Smooth muscle cell (in vitro differentiated cells): ENCODE data around the gene ARHGEF25. TPM values are rescaled to one million over a fixed set of nuclear protein-coding genes. Genes with fewer than 3 reads are reported as not detected.

ENCODE experiments used
- DNase-seq: peaks from one replicate; lab custom pipeline; 2025; ENCODE audit not compliant: unreplicated experiment; lab: John Stamatoyannopoulos, UW
- H2AFZ ChIP-seq: fragments of 200-600 bp; sonication (generic); 2 replicates; pipeline ENCODE4 v1.6.0; 2016; ENCODE audit warnings: antibody characterized with exemption, low read depth, mild to moderate bottlenecking
- H3F3A ChIP-seq: fragments of 200-600 bp; sonication (generic); 2 replicates; pipeline ENCODE4 v1.6.0; 2017; ENCODE audit warnings: antibody characterized with exemption, low read depth
- H3K27ac ChIP-seq: fragments of 200-600 bp; sonication (generic); 2 replicates; pipeline ENCODE4 v1.5.1; 2016; ENCODE audit warnings: low read depth, mild to moderate bottlenecking
- H3K27me3 ChIP-seq: fragments of 200-600 bp; sonication (generic); 2 replicates; pipeline ENCODE4 v1.6.1; 2016; ENCODE audit warnings: low read depth, mild to moderate bottlenecking
- H3K36me3 ChIP-seq: fragments of 200-600 bp; sonication (generic); 2 replicates; pipeline ENCODE4 v1.5.1; 2016; ENCODE audit warnings: low read depth
- H3K4me1 ChIP-seq: fragments of 200-600 bp; sonication (generic); 2 replicates; pipeline ENCODE4 v1.5.1; 2016; ENCODE audit warnings: low read depth
- H3K4me2 ChIP-seq: fragments of 200-600 bp; sonication (generic); 2 replicates; pipeline ENCODE4 v1.6.0; 2016; ENCODE audit warnings: mild to moderate bottlenecking
- H3K4me3 ChIP-seq: fragments of 200-600 bp; sonication (generic); 2 replicates; pipeline ENCODE4 v1.5.1; 2016; ENCODE audit warnings: mild to moderate bottlenecking
- H3K79me2 ChIP-seq: fragments of 200-600 bp; sonication (generic); 2 replicates; pipeline ENCODE4 v1.6.0; 2016; ENCODE audit warnings: low read depth, mild to moderate bottlenecking
- H3K9ac ChIP-seq: fragments of 200-600 bp; sonication (generic); 2 replicates; pipeline ENCODE4 v1.6.0; 2016; ENCODE audit warnings: low read depth
- H3K9me3 ChIP-seq: fragments of 200-600 bp; sonication (generic); replicated peaks from 2 replicates; pipeline ENCODE4 v1.5.1; 2016; ENCODE audit warnings: low read depth
- H4K20me1 ChIP-seq: fragments of 200-600 bp; sonication (generic); 2 replicates; pipeline ENCODE4 v1.6.0; 2016; ENCODE audit warnings: low read depth
- WGBS: methylation state at CpG from one replicate; pipeline ENCODE4 v1.1.7; 2016; ENCODE audit warnings: low lambda C conversion rate; 5-methylcytosine and 5-hydroxymethylcytosine counted together
- polyA plus RNA-seq: library from polyadenylated mRNA; unstranded; fragments of >200 nt; fragmentation: Nextera tagmentation; extraction: Ambion mirVana; gene quantifications from 2 replicates; pipeline ENCODE4 v1.2.1, GENCODE V29; 2016
- total RNA-seq: library from RNA; depleted of rRNA; stranded (reverse); fragments of >200 nt; gene quantifications from 2 replicates; pipeline ENCODE4 v1.2.3, GENCODE V29; 2014
- TF ChIP-seq, protein P1 (sequence below): fragments of 200-600 bp; sonication (generic); IDR thresholded peaks from 2 replicates; pipeline ENCODE4 v1.5.1; 2017; ENCODE audit warnings: borderline replicate concordance, mild to moderate bottlenecking, antibody characterized with exemption; ENCODE audit not compliant: insufficient read depth, poor library complexity, severe bottlenecking

The ARHGEF25 gene
- total and polyA plus RNA-seq, 2 experiments from 2014 or later: 3.8 to 13.9 TPM

DNA sequence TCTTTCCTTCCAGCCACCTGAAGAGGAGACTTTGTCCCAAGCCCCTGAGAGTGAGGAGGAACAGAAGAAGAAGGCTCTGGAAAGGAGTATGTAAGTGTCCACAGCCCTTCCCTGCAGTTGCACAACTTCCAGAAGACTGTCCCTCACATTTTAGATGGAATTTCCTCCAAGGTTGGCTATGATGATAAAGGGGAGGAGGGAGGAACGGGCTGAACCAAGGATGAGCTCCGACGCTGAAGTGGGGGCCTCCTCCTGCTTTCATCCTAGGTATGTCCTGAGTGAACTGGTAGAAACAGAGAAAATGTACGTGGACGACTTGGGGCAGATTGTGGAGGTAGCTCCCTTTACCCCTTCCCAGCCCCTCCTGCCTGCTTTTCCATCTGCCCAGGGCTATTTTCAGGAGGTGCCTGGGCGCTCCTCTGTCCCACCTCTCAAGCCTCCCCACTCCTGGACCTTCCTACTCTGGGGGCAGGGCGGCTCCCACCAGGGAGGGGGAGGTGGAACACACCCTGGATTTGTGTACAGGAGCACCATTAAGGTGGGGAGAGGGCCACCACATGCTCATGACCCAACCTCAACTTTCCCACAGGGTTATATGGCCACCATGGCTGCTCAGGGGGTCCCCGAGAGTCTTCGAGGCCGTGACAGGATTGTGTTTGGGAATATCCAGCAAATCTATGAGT lies 2.3 kb downstream of the ARHGEF25 start:
- no peaks in the 10 kb centered on the region for H3K79me2 ChIP-seq
- H4K20me1 ChIP-seq: peaks cover 4% of the 10 kb centered on the region
- H3K9me3 ChIP-seq: no peaks in the 10 kb centered on the region
- H3K4me1 ChIP-seq: peaks cover 17% of the 10 kb centered on the region
- WGBS: 92% methylated on average over 10 of the region's 10 CpGs
- no peak for DNase-seq
- H2AFZ ChIP-seq: no peak overlapping the region
- H3K9ac ChIP-seq: no peak overlapping the region
- H3F3A ChIP-seq: peaks cover 20% of the 10 kb centered on the region
- no peak overlapping the region for H3K27ac ChIP-seq
- TF ChIP-seq, protein P1, sequence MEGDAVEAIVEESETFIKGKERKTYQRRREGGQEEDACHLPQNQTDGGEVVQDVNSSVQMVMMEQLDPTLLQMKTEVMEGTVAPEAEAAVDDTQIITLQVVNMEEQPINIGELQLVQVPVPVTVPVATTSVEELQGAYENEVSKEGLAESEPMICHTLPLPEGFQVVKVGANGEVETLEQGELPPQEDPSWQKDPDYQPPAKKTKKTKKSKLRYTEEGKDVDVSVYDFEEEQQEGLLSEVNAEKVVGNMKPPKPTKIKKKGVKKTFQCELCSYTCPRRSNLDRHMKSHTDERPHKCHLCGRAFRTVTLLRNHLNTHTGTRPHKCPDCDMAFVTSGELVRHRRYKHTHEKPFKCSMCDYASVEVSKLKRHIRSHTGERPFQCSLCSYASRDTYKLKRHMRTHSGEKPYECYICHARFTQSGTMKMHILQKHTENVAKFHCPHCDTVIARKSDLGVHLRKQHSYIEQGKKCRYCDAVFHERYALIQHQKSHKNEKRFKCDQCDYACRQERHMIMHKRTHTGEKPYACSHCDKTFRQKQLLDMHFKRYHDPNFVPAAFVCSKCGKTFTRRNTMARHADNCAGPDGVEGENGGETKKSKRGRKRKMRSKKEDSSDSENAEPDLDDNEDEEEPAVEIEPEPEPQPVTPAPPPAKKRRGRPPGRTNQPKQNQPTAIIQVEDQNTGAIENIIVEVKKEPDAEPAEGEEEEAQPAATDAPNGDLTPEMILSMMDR: no peak
- no peaks in the 10 kb centered on the region for H3K36me3 ChIP-seq
- peaks cover 12% of the 10 kb centered on the region for H3K27me3 ChIP-seq
- no peak overlapping the region for H3K4me3 ChIP-seq
- no peak overlapping the region for H3K4me2 ChIP-seq

GRCh38 chr12:57614178-57614947 lies 3.1 kb downstream of the ARHGEF25 start:
- Histone ChIP-seq H3K4me3 (no peak overlapping the region), H3K9me3 (no peaks in the 10 kb centered on the region), H3K27ac (no peak overlapping the region), H3K79me2 (no peaks in the 10 kb centered on the region), H3K4me2 (no peak overlapping the region), H3K4me1 (peaks cover 17% of the 10 kb centered on the region), H3K27me3 (peaks cover 20% of the 10 kb centered on the region), H3F3A (peaks cover 17% of the 10 kb centered on the region), H3K9ac (no peak overlapping the region), H4K20me1 (peaks cover 4% of the 10 kb centered on the region), H2AFZ (no peak overlapping the region), H3K36me3 (no peaks in the 10 kb centered on the region)
- TF ChIP-seq, protein P1: no peak
- 74% methylated on average over 14 of the region's 14 CpGs for WGBS
- DNase-seq: no peak

DNA sequence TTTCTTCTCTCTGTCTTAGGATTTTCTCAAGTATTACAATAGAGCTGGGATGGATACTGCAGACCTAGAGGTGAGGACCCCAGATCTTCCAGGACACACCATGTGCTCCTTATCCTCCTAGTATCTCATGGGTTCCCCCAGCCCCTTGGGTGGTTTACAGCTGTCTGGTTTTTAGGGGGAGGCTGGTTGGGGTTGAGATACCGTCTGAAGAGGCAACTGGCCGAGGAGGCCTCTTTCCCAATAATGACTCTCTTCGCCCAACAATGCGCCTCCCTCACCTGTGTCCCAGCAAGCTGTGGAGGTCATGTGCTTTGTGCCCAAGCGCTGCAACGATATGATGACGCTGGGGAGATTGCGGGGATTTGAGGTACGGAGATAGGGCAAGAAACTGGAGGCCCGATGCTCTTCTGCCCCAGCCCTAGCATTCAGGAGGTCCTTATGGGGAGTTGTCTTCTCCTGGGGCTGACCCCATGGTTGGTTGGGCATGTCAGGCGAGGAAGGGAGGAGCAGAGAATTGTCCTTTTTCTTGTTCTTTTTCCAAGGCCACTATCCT lies 3.8 kb downstream of the ARHGEF25 start:
- Histone ChIP-seq H4K20me1 (peaks cover 4% of the 10 kb centered on the region), H3K27ac (no peak overlapping the region), H3K4me3 (no peak overlapping the region), H2AFZ (no peak overlapping the region), H3K79me2 (no peaks in the 10 kb centered on the region), H3K4me1 (peaks cover 15% of the 10 kb centered on the region), H3K9me3 (no peaks in the 10 kb centered on the region), H3K9ac (no peak overlapping the region), H3K36me3 (no peaks in the 10 kb centered on the region), H3K4me2 (no peak overlapping the region), H3K27me3 (peaks cover 27% of the 10 kb centered on the region), H3F3A (peaks cover 17% of the 10 kb centered on the region)
- TF ChIP-seq, protein P1: no peak
- no peak for DNase-seq
- WGBS: 87% methylated on average over 11 of the region's 11 CpGs
